NCI-H345 (cell line): ENCODE results near the gene DNASE1L3.
"Not testable (repeated sequence)": the region's sequence is repeated elsewhere in the genome, so short reads cannot be mapped to it uniquely, and the experiment has no call there.

Experiments used
- DNase-seq: peaks from one replicate; lab custom pipeline; 2025; lab: John Stamatoyannopoulos, UW

Gene DNASE1L3

GRCh38 chr3:58201451-58201850 lies 9.3 kb downstream of the DNASE1L3 start:
- not testable (repeated sequence) for DNase-seq

GRCh38 chr3:58200846-58201355 lies 9.9 kb downstream of the DNASE1L3 start:
- no peak for DNase-seq

GRCh38 chr3:58200121-58200709 lies 10.6 kb downstream of the DNASE1L3 start:
- DNase-seq, result no peak

- no peak for DNase-seq
These were observed 12.0 kb downstream of the DNASE1L3 start for GRCh38 chr3:58198804-58199203.

- DNase-seq, result no peak
These were observed 12.4 kb downstream of the DNASE1L3 start for GRCh38 chr3:58198362-58198761.

- no peak for DNase-seq
These were observed 13.2 kb downstream of the DNASE1L3 start for GRCh38 chr3:58197588-58197987.

- DNase-seq, result no peak
These were observed 16.9 kb downstream of the DNASE1L3 start for GRCh38 chr3:58193682-58194407.

GRCh38 chr3:58192069-58192468 lies 18.7 kb downstream of the DNASE1L3 start:
- no peak for DNase-seq

- DNase-seq, result no peak
These were observed 19.3 kb downstream of the DNASE1L3 start for GRCh38 chr3:58191361-58191991.

GRCh38 chr3:58190882-58191281 lies 19.9 kb downstream of the DNASE1L3 start:
- DNase-seq, result no peak

GRCh38 chr3:58190291-58190690 lies 20.5 kb downstream of the DNASE1L3 start:
- DNase-seq, result no peak

GRCh38 chr3:58189691-58190090 lies 21.1 kb downstream of the DNASE1L3 start:
- no peak for DNase-seq

GRCh38 chr3:58188921-58189451 lies 21.8 kb downstream of the DNASE1L3 start:
- no peak for DNase-seq

GRCh38 chr3:58188173-58188564 lies 22.6 kb downstream of the DNASE1L3 start:
- no peak for DNase-seq

GRCh38 chr3:58184982-58185360 lies 25.8 kb downstream of the DNASE1L3 start:
- no peak for DNase-seq

GRCh38 chr3:58184309-58184981 lies 26.3 kb downstream of the DNASE1L3 start:
- no peak for DNase-seq

GRCh38 chr3:58183891-58184290 lies 26.9 kb downstream of the DNASE1L3 start:
- DNase-seq, result no peak

- DNase-seq, result no peak
These were observed 27.6 kb downstream of the DNASE1L3 start for GRCh38 chr3:58183221-58183620.

GRCh38 chr3:58180940-58181587 lies 29.7 kb downstream of the DNASE1L3 start:
- no peak for DNase-seq

- DNase-seq, result no peak
These were observed 30.5 kb downstream of the DNASE1L3 start for GRCh38 chr3:58180099-58180880.
